ENCODE measurements around the gene STOML3. TPM values are rescaled to one million over a fixed set of nuclear protein-coding genes. Genes with fewer than 3 reads are reported as not detected.

STOML3 gene, protein sequence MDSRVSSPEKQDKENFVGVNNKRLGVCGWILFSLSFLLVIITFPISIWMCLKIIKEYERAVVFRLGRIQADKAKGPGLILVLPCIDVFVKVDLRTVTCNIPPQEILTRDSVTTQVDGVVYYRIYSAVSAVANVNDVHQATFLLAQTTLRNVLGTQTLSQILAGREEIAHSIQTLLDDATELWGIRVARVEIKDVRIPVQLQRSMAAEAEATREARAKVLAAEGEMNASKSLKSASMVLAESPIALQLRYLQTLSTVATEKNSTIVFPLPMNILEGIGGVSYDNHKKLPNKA
- polyA plus RNA-seq (ENCODE audit: insufficient read length in 3 of 3) = not detected
- long read RNA-seq, donor 1 = 0 reads
- long read RNA-seq, donor 2 = 0 reads
- long read RNA-seq, donor 3 = 0 reads
- long read RNA-seq, donor 4 = 0 reads
- long read RNA-seq, donor 5 = 0 reads
- long read RNA-seq, donor 6 = 0 reads
- long read RNA-seq, donor 7 = 0 reads
- long read RNA-seq, donor 8 = 0 reads
- long read RNA-seq, donor 9 = 0 reads
- long read RNA-seq, donor 10 = 0 reads
- long read RNA-seq, donor 11 = 0 reads
- long read RNA-seq, donor 12 = 0 reads
- long read RNA-seq, donor 13 = 0 reads
- long read RNA-seq, donor 14 = 0 reads
- long read RNA-seq, donor 15 = 0 reads
- long read RNA-seq, donor 16 = 0 reads

GRCh38 chr13:38990693-38991092, at the start of gene STOML3:
TSS of gene STOML3 (minus strand) at chr13:38990831. CDS start at chr13:38990721, 110 bp downstream.
- DNase-seq (ENCODE audit: extremely low read depth in 1 of 11, low read depth in 9 of 11, low spot score in 4 of 11) = no peak

DNA sequence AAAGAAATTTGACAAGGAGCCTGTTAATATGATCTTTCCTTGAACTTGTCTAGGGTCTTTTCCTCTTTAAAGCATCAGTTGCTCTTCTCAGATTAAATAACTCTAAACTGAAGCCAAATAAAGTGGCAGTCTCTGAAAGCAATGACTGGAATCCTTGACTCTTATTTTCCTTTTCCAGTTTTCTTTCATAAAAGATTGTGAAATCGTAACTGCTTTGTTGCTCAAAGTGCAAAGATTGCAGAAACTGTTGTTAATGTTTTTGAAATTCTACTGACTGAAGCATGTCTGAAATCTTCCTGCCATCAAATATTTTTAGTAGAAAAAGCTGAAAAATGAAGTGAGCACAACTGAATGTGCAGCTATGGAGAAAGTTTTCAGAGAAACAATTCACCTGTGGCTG, 49.6 kb upstream of the STOML3 start:
- DNase-seq (ENCODE audit: extremely low read depth in 1 of 11, low read depth in 9 of 11, low spot score in 4 of 11) = no peak

DNA sequence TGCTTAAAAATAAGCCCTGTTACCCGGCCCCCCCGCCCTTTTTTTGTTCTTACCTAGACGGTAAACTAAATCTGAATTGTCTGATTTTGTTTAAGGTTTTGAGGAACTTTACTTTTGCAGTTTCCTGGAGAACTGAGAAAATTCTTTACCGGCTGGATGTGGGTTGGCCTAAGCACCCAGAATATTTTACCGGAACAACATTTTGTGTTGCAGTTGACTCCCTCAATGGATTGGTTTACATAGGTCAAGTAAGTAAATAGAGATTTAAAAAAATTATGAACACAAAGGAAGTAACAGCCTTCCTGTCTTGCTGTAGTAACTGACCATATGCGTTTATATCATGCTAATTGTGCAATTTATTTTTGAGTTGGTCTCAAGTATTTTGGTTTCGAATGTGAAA, 48.4 kb upstream of the STOML3 start:
- DNase-seq (ENCODE audit: extremely low read depth in 1 of 11, low read depth in 9 of 11, low spot score in 4 of 11) = no peak

GRCh38 chr13:39038569-39039030, 48.0 kb upstream of the STOML3 start:
- peak in 1 of 11 donors; percentile 12 for DNase-seq (ENCODE audit: extremely low read depth in 1 of 11, low read depth in 9 of 11, low spot score in 4 of 11)

DNA sequence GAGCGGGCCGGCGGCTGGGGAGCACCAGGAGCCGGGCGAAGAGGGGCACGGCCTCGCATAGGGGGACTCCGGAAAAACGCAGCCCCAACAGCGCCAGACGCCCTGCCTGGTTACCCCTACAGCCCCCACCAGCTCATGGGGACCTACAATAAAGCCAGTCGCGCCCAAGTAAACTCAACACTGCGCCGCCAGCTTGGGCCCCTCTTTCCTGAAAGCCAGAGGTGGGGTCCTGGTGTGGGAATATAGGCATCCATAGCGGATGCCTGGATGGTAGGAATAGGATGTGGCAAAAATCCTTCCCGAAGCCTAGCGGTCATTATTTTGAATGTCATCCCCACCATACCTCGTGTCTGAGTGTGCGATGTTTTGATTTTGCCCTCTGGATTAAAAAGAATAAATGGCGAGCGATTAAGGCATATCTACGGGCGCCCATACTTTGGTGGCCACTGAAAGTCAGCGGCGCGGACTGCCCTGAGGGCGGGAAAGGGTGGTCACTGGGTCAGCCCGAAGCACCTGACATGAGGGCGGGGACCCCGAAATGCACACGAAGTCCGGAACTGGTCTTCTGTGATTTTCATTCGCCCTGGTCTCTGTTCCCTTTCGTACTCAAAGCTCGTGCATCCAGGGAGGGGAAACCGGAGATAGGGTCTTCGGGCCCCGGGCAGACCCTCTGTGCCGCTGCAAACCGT, 47.4 kb upstream of the STOML3 start, which contains the start of the genes NHLRC3 and PROSER1:
TSS of gene NHLRC3 (plus strand) at position 577 of the 689 bp plus-strand sequence. CDS start 184 bp downstream, outside the sequence.
TSS of gene PROSER1 (minus strand) at position 210 of the 689 bp plus-strand sequence. CDS start 847 bp downstream, outside the sequence.
- peak; percentile 89 to 95 (median 93) for DNase-seq (ENCODE audit: extremely low read depth in 1 of 11, low read depth in 9 of 11, low spot score in 4 of 11)

GRCh38 chr13:39037410-39037879, 46.8 kb upstream of the STOML3 start:
- no peak for DNase-seq (ENCODE audit: extremely low read depth in 1 of 11, low read depth in 9 of 11, low spot score in 4 of 11)

- peak in 2 of 11 donors; percentile 17 to 20 for DNase-seq (ENCODE audit: extremely low read depth in 1 of 11, low read depth in 9 of 11, low spot score in 4 of 11)
These were observed 45.6 kb upstream of the STOML3 start for GRCh38 chr13:39036212-39036611.

- DNase-seq (ENCODE audit: extremely low read depth in 1 of 11, low read depth in 9 of 11, low spot score in 4 of 11) = no peak
These were observed 45.2 kb upstream of the STOML3 start for GRCh38 chr13:39035799-39036198.

- no peak for DNase-seq (ENCODE audit: extremely low read depth in 1 of 11, low read depth in 9 of 11, low spot score in 4 of 11)
These were observed 44.6 kb upstream of the STOML3 start for GRCh38 chr13:39035204-39035603.

GRCh38 chr13:39034085-39034484, 43.5 kb upstream of the STOML3 start:
- DNase-seq (ENCODE audit: extremely low read depth in 1 of 11, low read depth in 9 of 11, low spot score in 4 of 11) = no peak

GRCh38 chr13:39032150-39032549, 41.5 kb upstream of the STOML3 start:
- DNase-seq (ENCODE audit: extremely low read depth in 1 of 11, low read depth in 9 of 11, low spot score in 4 of 11) = no peak

GRCh38 chr13:39025433-39025839, 34.8 kb upstream of the STOML3 start:
- DNase-seq (ENCODE audit: extremely low read depth in 1 of 11, low read depth in 9 of 11, low spot score in 4 of 11) = no peak

- no peak for DNase-seq (ENCODE audit: extremely low read depth in 1 of 11, low read depth in 9 of 11, low spot score in 4 of 11)
These were observed 33.1 kb upstream of the STOML3 start for GRCh38 chr13:39023761-39024160.

DNA sequence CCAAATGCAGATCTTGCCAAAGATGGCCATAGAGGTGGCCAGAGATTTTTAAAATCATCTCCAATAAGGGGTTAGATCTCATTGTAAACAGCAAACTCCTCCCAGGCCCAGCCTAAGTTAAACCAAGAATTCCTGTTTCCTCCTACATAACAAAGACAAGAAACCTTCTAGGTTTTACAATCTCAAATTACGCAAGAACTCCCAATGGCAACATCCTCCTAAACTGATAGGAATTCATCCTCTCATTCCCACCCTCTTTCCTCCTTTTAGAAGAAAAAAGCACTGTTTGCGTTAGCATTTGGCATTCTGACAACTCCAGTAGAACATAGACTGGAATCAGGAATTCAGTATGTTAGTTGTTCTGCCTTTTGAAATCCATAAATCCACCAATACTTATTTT, 32.7 kb upstream of the STOML3 start:
- no peak for DNase-seq (ENCODE audit: extremely low read depth in 1 of 11, low read depth in 9 of 11, low spot score in 4 of 11)

DNA sequence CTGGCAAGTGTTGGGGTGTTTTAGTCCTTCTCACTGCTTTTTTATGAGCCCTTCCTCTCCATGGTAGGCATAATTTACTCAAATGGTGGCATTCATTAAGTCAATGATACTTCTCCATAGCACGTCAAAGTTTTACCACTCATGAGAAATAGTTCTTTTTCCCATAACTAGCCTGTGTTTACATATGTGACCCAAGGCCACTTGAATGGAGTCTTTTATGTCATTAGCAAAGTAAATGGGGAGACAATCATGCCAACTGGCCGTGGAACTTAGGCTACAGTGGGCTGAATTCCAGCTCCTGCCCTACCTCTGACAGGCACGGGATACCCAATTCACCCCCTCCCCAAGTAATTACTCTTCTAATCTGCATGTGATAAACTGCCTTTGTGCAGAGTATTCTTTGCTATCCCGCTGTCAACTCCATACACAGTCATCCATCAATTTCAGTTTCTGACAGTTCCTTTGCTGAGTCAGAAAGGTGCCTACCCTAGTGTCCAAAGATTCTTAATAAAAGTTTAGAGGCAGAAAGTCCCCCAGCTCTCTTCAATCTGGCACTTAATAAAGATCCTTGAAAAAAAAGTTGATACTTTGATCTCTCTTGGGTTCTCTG, 30.3 kb upstream of the STOML3 start:
- DNase-seq (ENCODE audit: extremely low read depth in 1 of 11, low read depth in 9 of 11, low spot score in 4 of 11) = no peak

DNA sequence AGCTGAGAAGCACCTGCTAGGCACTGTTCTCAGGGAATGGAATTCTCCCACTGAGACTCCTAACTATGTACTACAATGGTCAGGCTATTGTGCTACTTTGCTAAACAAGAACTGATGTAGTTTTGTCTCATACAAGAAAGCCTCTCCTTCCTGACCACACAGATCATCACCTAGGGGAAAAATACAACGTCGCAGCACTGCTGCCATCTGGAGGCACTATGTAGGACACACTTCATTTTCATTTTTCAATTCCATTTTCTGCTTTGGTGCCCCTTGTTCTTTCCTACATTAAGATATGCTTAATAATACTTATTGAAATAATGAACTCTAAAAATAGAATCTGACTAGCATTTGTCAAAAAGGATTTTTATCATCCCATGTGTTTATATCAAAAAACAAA, 26.2 kb upstream of the STOML3 start:
- no peak for DNase-seq (ENCODE audit: extremely low read depth in 1 of 11, low read depth in 9 of 11, low spot score in 4 of 11)

- DNase-seq (ENCODE audit: extremely low read depth in 1 of 11, low read depth in 9 of 11, low spot score in 4 of 11) = no peak
These were observed 25.5 kb upstream of the STOML3 start for GRCh38 chr13:39016087-39016486.

- no peak for DNase-seq (ENCODE audit: extremely low read depth in 1 of 11, low read depth in 9 of 11, low spot score in 4 of 11)
These were observed 22.8 kb upstream of the STOML3 start for GRCh38 chr13:39013462-39013861.

DNA sequence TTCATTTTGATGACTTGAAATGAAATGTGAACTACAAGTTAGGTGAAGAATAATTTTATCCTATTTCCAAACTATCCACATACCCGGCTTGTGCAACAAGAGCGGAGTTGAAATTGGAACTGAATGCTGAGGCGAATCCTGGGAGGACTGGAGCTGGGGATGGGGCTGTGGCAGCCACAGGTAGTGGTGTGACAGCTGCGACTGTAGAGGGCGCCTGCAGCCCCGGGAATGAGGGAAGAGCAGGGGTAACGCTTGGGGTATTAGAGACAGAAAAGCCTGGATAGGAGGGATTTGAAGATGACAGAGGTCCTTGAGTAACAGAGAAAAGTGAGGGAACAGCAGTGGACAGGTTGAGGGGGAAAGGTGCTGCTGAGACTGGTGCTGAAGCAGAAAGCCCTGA, 22.0 kb upstream of the STOML3 start:
- DNase-seq (ENCODE audit: extremely low read depth in 1 of 11, low read depth in 9 of 11, low spot score in 4 of 11) = no peak
